Neural progenitor cell (in vitro differentiated cells): ENCODE measurements around the gene COL23A1. TPM values are rescaled to one million over a fixed set of nuclear protein-coding genes. Genes with fewer than 3 reads are reported as not detected.
A peak's percentile ranks its signal among the peaks of the same experiment; 100 is the strongest.

Source experiments
- DNase-seq: peaks from one replicate; pipeline ENCODE4 v3.0.0-alpha.2; 2016; ENCODE audit warnings: low spot score
- H2AFZ ChIP-seq: fragments of 200-600 bp; sonication (generic); replicated peaks from 2 replicates; pipeline ENCODE4 v1.6.1; 2016; ENCODE audit warnings: antibody characterized with exemption
- H3F3A ChIP-seq: fragments of 200-600 bp; sonication (generic); 2 replicates; pipeline ENCODE4 v1.6.1; 2016; ENCODE audit warnings: antibody characterized with exemption, low read depth
- H3K27ac ChIP-seq: fragments of 200-600 bp; sonication (generic); 2 replicates; pipeline ENCODE4 v1.5.1; 2016; ENCODE audit warnings: mild to moderate bottlenecking
- H3K27me3 ChIP-seq: fragments of 200-600 bp; sonication (generic); 2 replicates; pipeline ENCODE4 v1.6.1; 2016; ENCODE audit warnings: mild to moderate bottlenecking, moderate library complexity
- H3K36me3 ChIP-seq: fragments of 200-600 bp; sonication (generic); 2 replicates; pipeline ENCODE4 v1.5.1; 2016
- H3K4me1 ChIP-seq: fragments of 200-600 bp; sonication (generic); 2 replicates; pipeline ENCODE4 v1.6.1; 2016; ENCODE audit warnings: mixed run types
- H3K4me2 ChIP-seq: fragments of 200-600 bp; sonication (generic); 2 replicates; pipeline ENCODE4 v1.6.1; 2016
- H3K4me3 ChIP-seq: fragments of 200-600 bp; sonication (generic); 2 replicates; pipeline ENCODE4 v1.5.1; 2016
- H3K79me2 ChIP-seq: fragments of 200-600 bp; sonication (generic); 2 replicates; pipeline ENCODE4 v1.6.1; 2016; ENCODE audit warnings: low read depth
- H3K9ac ChIP-seq: fragments of 200-600 bp; sonication (generic); 2 replicates; pipeline ENCODE4 v1.6.1; 2016
- H3K9me3 ChIP-seq: fragments of 200-600 bp; sonication (generic); 2 replicates; pipeline ENCODE4 v1.5.1; 2016; ENCODE audit warnings: low read depth
- H4K20me1 ChIP-seq: fragments of 200-600 bp; sonication (generic); 2 replicates; pipeline ENCODE4 v1.6.1; 2016; ENCODE audit warnings: low read depth
- H3K27ac Mint-ChIP-seq: 3 replicates; pipeline ENCODE4 v1.8.0; 2021; ENCODE audit warnings: mixed read lengths
- H3K27me3 Mint-ChIP-seq: 2 replicates; pipeline ENCODE4 v1.8.0; 2022; ENCODE audit warnings: low read depth, mild to moderate bottlenecking, inconsistent platforms, moderate library complexity, mixed read lengths; ENCODE audit not compliant: insufficient read depth
- H3K36me3 Mint-ChIP-seq: 3 replicates; pipeline ENCODE4 v1.8.0; 2021; ENCODE audit warnings: mixed read lengths
- H3K4me1 Mint-ChIP-seq: 3 replicates; pipeline ENCODE4 v1.8.0; 2021; ENCODE audit warnings: mixed read lengths
- H3K4me3 Mint-ChIP-seq: 3 replicates; pipeline ENCODE4 v1.8.0; 2021; ENCODE audit warnings: mild to moderate bottlenecking, moderate library complexity, mixed read lengths
- H3K9me3 Mint-ChIP-seq: 3 replicates; pipeline ENCODE4 v1.8.0; 2020; ENCODE audit warnings: mixed read lengths
- EZH2 ChIP-seq: fragments of 200-600 bp; sonication (generic); IDR thresholded peaks from 2 replicates; pipeline ENCODE4 v1.6.1; 2017; ENCODE audit warnings: antibody characterized with exemption, mild to moderate bottlenecking, moderate library complexity
- EZH2phosphoT487 ChIP-seq: fragments of 200-600 bp; sonication (generic); IDR thresholded peaks from 2 replicates; pipeline ENCODE4 v1.6.1; 2017; ENCODE audit warnings: antibody characterized with exemption
- total RNA-seq: library from RNA; depleted of rRNA; stranded (reverse); fragments of >200 nt; gene quantifications from 2 replicates; pipeline ENCODE4 v1.2.3, GENCODE V29; 2015; ENCODE audit warnings: low replicate concordance
- TF ChIP-seq, protein P1 (sequence below): fragments of 200-600 bp; sonication (generic); IDR thresholded peaks from 2 replicates; pipeline ENCODE4 v1.5.1; 2017; ENCODE audit warnings: antibody characterized with exemption, mild to moderate bottlenecking

COL23A1 gene
- total RNA-seq, 1 donor from 2014 or later = not detected

DNA sequence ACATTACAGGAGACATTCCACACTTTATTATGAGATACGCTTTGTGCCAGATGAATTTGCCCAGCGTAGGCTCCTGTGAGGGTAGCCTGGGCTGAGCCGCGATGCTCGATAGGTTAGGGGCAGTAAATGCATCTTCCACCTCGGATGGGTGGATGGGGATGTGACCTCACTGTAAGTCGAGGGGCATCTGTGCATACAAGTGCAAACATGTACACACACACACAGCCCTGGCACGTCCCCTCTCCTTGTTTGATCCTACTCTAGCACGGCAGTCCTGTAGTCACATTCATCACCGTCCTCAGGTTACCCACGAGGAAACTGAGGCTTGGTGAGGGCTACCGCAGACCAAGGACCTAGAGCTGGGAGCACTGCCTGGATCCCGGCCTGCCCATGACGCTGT lies 166.8 kb downstream of the COL23A1 start:
- Mint-ChIP-seq H3K4me3 (no peak overlapping the region), H3K4me1 (peaks cover 85% of the 10 kb centered on the region), H3K27me3 (no peaks in the 10 kb centered on the region), H3K9me3 (no peaks in the 10 kb centered on the region), H3K27ac (peak overlapping the region; percentile 59), H3K36me3 (no peaks in the 10 kb centered on the region)
- Histone ChIP-seq H3K27me3 (no peaks in the 10 kb centered on the region), H3F3A (peaks cover 32% of the 10 kb centered on the region), H3K27ac (no peak overlapping the region), H3K4me3 (no peak overlapping the region), H2AFZ (no peak overlapping the region), H3K79me2 (no peaks in the 10 kb centered on the region), H3K36me3 (no peaks in the 10 kb centered on the region), H3K4me2 (no peak overlapping the region), H3K9ac (no peak overlapping the region), H4K20me1 (no peaks in the 10 kb centered on the region), H3K9me3 (no peaks in the 10 kb centered on the region), H3K4me1 (peaks cover 42% of the 10 kb centered on the region)
- DNase-seq = no peak
- TF ChIP-seq EZH2phosphoT487 (no peak), EZH2 (no peak)
- TF ChIP-seq, protein P1, sequence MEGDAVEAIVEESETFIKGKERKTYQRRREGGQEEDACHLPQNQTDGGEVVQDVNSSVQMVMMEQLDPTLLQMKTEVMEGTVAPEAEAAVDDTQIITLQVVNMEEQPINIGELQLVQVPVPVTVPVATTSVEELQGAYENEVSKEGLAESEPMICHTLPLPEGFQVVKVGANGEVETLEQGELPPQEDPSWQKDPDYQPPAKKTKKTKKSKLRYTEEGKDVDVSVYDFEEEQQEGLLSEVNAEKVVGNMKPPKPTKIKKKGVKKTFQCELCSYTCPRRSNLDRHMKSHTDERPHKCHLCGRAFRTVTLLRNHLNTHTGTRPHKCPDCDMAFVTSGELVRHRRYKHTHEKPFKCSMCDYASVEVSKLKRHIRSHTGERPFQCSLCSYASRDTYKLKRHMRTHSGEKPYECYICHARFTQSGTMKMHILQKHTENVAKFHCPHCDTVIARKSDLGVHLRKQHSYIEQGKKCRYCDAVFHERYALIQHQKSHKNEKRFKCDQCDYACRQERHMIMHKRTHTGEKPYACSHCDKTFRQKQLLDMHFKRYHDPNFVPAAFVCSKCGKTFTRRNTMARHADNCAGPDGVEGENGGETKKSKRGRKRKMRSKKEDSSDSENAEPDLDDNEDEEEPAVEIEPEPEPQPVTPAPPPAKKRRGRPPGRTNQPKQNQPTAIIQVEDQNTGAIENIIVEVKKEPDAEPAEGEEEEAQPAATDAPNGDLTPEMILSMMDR = no peak

DNA sequence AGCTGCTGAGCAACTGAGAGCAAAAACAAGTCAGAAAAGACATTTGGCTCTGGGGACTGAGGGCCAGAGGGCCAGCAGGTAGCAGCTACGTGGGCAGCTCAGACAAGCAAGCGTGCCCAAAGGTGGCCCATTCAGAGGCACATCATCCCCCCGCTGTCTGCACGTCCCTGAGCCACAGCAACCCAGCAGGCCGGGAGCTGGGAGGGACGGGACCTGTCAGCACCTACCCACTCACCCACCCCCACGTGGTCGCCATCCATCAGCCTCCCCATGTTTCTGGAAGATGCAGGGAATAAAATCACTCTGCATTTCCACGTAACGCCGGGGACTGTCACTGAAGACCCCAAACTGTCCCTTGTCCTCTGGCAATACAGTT lies 167.8 kb downstream of the COL23A1 start:
- peaks cover 84% of the 10 kb centered on the region for H3K4me1 Mint-ChIP-seq
- H3K27ac Mint-ChIP-seq = peak overlapping the region; percentile 85
- H4K20me1 ChIP-seq = no peaks in the 10 kb centered on the region

DNA sequence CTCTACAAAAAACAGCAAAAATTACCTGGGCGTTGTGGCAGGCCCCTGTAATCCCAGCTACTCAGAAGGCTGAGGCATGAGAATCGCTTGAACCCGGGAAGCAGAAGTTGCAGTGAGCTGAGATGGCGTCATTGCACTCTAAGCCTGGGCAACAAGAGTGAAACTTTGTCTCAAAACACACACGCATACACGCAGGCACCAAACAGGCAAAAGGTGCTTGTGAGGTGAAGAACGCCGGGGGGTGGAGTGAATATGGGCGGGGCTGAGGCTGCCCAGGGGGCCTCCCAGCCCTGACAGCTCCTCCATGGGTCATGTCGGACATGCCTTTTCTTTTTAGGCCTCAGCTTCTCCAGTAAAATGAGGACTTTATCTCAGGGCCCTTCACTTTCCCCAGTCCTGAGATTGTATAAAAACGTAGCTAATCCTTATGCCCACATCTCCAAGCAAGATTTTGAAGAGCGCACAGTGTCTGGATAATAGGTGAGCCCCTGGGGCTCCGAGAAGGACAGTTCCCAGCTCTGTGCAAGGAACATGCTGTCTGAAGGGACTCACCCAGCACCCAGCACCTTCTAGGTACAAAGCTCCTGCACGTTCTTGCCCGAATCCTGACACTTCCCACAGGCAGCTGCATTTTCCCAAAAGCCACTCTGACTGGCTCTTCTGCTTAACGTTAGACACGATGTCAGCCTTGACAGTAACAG lies 168.3 kb downstream of the COL23A1 start:
- peaks cover 9% of the 10 kb centered on the region for H3K27me3 Mint-ChIP-seq
- no peaks in the 10 kb centered on the region for H4K20me1 ChIP-seq
- no peaks in the 10 kb centered on the region for H3K9me3 Mint-ChIP-seq
- H3K9ac ChIP-seq = no peak overlapping the region
- H3K36me3 Mint-ChIP-seq = no peaks in the 10 kb centered on the region
- no peaks in the 10 kb centered on the region for H3K79me2 ChIP-seq
- H3K27me3 ChIP-seq = no peaks in the 10 kb centered on the region
- no peak overlapping the region for H3K27ac ChIP-seq
- no peak overlapping the region for H3K4me3 Mint-ChIP-seq
- peaks cover 39% of the 10 kb centered on the region for H3K4me1 ChIP-seq
- H3K4me2 ChIP-seq = peak overlapping the region; percentile 54
- no peaks in the 10 kb centered on the region for H3K9me3 ChIP-seq
- H3K27ac Mint-ChIP-seq = peak overlapping the region; percentile 85
- H3K36me3 ChIP-seq = no peaks in the 10 kb centered on the region
- TF ChIP-seq, protein P1 = no peak
- TF ChIP-seq EZH2phosphoT487 (no peak), EZH2 (no peak)
- H3F3A ChIP-seq = peaks cover 32% of the 10 kb centered on the region
- peak overlapping the region; percentile 28 for H2AFZ ChIP-seq
- H3K4me1 Mint-ChIP-seq = peaks cover 84% of the 10 kb centered on the region
- DNase-seq = no peak
- H3K4me3 ChIP-seq = no peak overlapping the region

More for the DNA sequence above, 167.8 kb downstream of the COL23A1 start:
- Histone ChIP-seq H3K4me2 (peak overlapping the region; percentile 54), H3K4me1 (peaks cover 39% of the 10 kb centered on the region), H3K36me3 (no peaks in the 10 kb centered on the region), H2AFZ (peak overlapping the region; percentile 28), H3K4me3 (no peak overlapping the region), H3F3A (peaks cover 32% of the 10 kb centered on the region), H3K9me3 (no peaks in the 10 kb centered on the region), H3K79me2 (no peaks in the 10 kb centered on the region), H3K27ac (no peak overlapping the region), H3K9ac (no peak overlapping the region), H3K27me3 (no peaks in the 10 kb centered on the region)
- Mint-ChIP-seq H3K4me3 (no peak overlapping the region), H3K27me3 (peaks cover 5% of the 10 kb centered on the region), H3K36me3 (no peaks in the 10 kb centered on the region), H3K9me3 (no peaks in the 10 kb centered on the region)
- no peak for DNase-seq
- TF ChIP-seq, protein P1 = no peak
- TF ChIP-seq EZH2 (no peak), EZH2phosphoT487 (no peak)
